Measurements from ENCODE around the gene FIGLA.

GRCh38 chr2:70808983-70809958 lies 18.8 kb upstream of the FIGLA start:
- no peak for TF ChIP-seq CTCF (IDR thresholded peaks at IDR 0.05)
- TF ChIP-seq POLR2A (IDR thresholded peaks at IDR 0.05), result no peak

Measured in thyroid gland (tissue), 4 donors.